Stimulated activated CD8-positive, alpha-beta memory T cell treated with anti-CD3 and anti-CD28 coated beads, Interleukin-12 subunit alpha, Interleukin-12 subunit beta, amount 100 ng/mL, for 1 hour (primary cell): ENCODE measurements around the gene ZXDC.

ENCODE experiments used
- DNase-seq: peaks from one replicate; pipeline ENCODE4 v3.0.0-alpha.2; 2020; ENCODE audit warnings: low read depth

Gene ZXDC

GRCh38 chr3:126475413-126476114 is at the start of gene ZXDC:
Gene ZXDC, minus strand, starts transcription at chr3:126475891. Its CDS starts 26 bp downstream, at chr3:126475865.
- peak; percentile 85 for DNase-seq

GRCh38 chr3:126525091-126525852 is 49.6 kb upstream of the ZXDC start:
- DNase-seq, result no peak

- DNase-seq, result no peak
Measured at GRCh38 chr3:126524429-126524988, 48.8 kb upstream of the ZXDC start.

- no peak for DNase-seq
Measured at GRCh38 chr3:126523745-126524428, 48.2 kb upstream of the ZXDC start, which contains the start of gene CHST13. Gene CHST13, plus strand, starts transcription at chr3:126524155. Its CDS starts 178 bp downstream, at chr3:126524333.

- DNase-seq, result peak; percentile 21
Measured at GRCh38 chr3:126522363-126522788, 46.7 kb upstream of the ZXDC start.

GRCh38 chr3:126521122-126521891 is 45.6 kb upstream of the ZXDC start:
- no peak for DNase-seq

GRCh38 chr3:126519506-126520455 is 44.1 kb upstream of the ZXDC start:
- no peak for DNase-seq

- DNase-seq, result no peak
Measured at GRCh38 chr3:126518779-126519177, 43.1 kb upstream of the ZXDC start.

- DNase-seq, result no peak
Measured at GRCh38 chr3:126517986-126518778, 42.5 kb upstream of the ZXDC start.

GRCh38 chr3:126517291-126517951 is 41.7 kb upstream of the ZXDC start, which contains the start of gene UROC1:
Gene UROC1, minus strand, starts transcription at chr3:126517773. Its CDS starts 54 bp downstream, at chr3:126517719.
- DNase-seq, result no peak

GRCh38 chr3:126516936-126517290 is 41.2 kb upstream of the ZXDC start:
- no peak for DNase-seq

- DNase-seq, result no peak
Measured at GRCh38 chr3:126516152-126516935, 40.7 kb upstream of the ZXDC start.

GRCh38 chr3:126515066-126515706 is 39.5 kb upstream of the ZXDC start:
- no peak for DNase-seq

GRCh38 chr3:126514161-126514560 is 38.5 kb upstream of the ZXDC start:
- no peak for DNase-seq

- DNase-seq, result no peak
Measured at GRCh38 chr3:126512916-126513650, 37.4 kb upstream of the ZXDC start.

- no peak for DNase-seq
Measured at GRCh38 chr3:126512026-126512425, 36.3 kb upstream of the ZXDC start.

GRCh38 chr3:126511291-126511690 is 35.6 kb upstream of the ZXDC start:
- no peak for DNase-seq
